CD1c-positive myeloid dendritic cell (primary cell): ENCODE results near the gene TBC1D2.
"Not testable (repeated sequence)": the region's sequence is repeated elsewhere in the genome, so short reads cannot be mapped to it uniquely, and the experiment has no call there.

Experiments
- DNase-seq: peaks from one replicate; pipeline ENCODE4 v3.0.0-alpha.2; 2016; ENCODE audit errors: extremely low spot score

Gene TBC1D2

GRCh38 chr9:98270284-98270683, 14.8 kb upstream of the TBC1D2 start:
- DNase-seq: not testable (repeated sequence)

DNA sequence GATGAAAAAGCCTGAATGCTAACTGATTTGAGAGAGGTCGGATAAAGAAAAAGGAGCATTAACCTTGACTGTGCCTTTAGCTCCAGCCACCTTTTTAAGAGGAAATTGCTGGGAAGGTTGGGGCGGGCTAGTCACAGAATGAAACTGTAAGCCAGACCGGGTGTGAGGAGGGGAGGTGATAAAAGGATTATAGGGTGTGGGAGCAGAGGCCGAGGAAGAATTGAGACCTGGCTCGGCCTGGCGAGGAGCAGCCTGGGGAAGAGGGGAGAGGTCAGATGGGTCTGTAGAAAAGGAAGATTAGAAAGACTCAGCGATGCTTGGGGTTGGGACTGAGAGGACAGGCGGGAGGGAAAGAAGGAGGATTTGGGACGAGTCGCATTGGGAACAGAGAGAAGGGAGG, 14.2 kb upstream of the TBC1D2 start:
- not testable (repeated sequence) for DNase-seq

GRCh38 chr9:98267556-98267955, 12.1 kb upstream of the TBC1D2 start:
- DNase-seq: not testable (repeated sequence)

- no peak for DNase-seq
Measured at GRCh38 chr9:98264516-98264915, 9.1 kb upstream of the TBC1D2 start.

- peak; percentile 87 for DNase-seq
Measured at GRCh38 chr9:98263482-98264357, 8.3 kb upstream of the TBC1D2 start.

DNA sequence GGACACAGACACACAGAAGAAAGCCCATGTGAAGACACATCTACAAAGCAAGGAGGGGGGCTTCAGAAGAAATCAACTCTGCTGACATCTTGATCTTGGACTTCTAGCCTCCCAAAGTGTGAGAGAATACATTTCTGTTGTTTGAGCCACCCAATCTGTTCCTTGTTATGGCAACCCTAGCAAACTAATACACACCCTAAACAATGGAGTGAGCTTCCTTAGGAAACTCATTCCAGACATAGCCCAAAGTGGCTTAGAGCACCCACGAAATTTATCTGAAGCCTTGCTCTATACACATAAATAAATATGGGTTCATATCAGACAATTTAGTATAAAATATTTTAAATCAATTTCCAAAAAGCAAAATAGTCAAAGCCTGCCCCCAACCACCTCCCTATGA, 7.6 kb upstream of the TBC1D2 start:
- DNase-seq: no peak

DNA sequence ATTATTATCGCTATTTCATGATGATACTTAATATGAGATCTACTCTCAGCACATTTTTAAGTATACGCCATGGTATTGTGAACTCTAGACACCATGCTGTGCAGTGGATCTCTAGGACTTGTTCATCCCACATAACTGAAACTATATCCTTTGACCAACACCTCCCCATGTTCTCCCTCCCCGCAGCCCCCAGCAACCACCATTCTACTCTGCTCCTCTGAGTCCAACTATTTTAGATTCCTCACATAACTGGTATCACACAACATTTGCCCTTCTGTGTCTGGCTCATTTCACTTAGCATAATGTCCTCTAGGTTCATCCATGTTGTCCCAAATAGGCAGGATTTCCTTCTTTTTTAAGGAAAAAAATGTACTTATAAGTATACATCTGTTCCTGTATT, 6.6 kb upstream of the TBC1D2 start:
- DNase-seq: no peak

GRCh38 chr9:98260635-98261034, 5.2 kb upstream of the TBC1D2 start:
- no peak for DNase-seq

DNA sequence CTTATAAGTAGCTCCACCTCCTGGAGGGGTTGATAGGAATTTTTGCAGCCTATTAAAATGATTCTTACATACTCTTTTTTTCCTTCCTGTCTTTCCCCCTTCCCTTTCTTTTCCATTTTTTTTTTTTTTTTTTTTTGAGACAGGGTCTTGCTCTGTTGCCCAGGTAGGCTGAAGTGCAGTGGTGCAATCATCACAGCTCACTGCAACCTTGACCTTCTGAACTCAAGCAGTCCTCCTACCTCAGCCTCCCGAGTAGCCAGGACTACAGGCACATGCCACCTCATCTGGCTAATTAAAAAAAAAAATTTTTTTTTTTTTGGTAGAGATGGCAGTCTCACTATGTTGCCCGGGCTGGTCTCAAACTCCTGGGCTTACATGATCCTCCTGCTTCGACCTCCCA, 4.3 kb upstream of the TBC1D2 start:
- no peak for DNase-seq

DNA sequence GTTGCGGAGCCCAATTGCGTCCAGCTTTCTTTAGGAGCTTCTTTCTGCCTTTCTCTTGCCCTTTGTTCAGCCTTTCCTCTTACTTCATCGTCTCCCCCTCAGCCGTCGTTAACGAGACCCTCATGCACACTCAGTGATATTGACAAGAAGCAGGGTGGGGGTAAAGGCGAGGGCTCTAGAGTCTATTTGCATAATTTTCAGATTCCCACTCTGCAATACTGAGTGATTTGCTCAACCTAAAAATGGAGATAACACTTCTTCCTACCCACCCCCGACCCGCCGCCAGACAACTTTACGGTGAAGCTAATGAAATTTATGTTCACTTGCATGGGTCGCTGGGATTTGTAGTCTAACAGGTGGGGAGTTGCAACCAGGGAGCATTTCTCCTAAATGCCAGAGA, 1.3 kb upstream of the TBC1D2 start:
- DNase-seq: peak; percentile 34

GRCh38 chr9:98255061-98255577, 330 bp downstream of the TBC1D2 start:
- DNase-seq: peak; percentile 33

GRCh38 chr9:98254228-98255060, 1.0 kb downstream of the TBC1D2 start:
- no peak for DNase-seq

DNA sequence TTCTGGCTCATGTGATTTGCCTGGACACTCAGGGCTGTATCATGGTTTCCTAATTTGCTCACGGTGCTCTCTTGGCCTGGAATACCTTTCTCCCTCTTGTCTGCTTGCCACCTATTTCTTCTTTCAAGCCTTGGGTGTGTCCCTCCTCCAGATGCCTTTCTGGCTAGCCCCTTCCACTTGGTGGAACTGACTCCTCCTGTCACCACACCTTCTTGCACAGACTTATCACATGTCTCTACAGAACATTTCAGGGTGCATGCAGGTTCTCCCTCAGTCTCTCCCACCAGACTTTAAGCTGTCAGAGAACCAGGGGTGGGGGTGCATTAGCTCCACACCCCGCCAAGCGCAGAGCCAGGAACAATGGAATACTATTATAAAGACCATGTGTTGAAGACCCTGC, 1.9 kb downstream of the TBC1D2 start:
- DNase-seq: no peak

- DNase-seq: peak; percentile 6
Measured at GRCh38 chr9:98251551-98251950, 3.9 kb downstream of the TBC1D2 start.

- no peak for DNase-seq
Measured at GRCh38 chr9:98249771-98250170, 5.7 kb downstream of the TBC1D2 start.

- DNase-seq: peak; percentile 96
Measured at GRCh38 chr9:98248737-98249474, 6.5 kb downstream of the TBC1D2 start.

- peak; percentile 73 for DNase-seq
Measured at GRCh38 chr9:98247831-98248657, 7.4 kb downstream of the TBC1D2 start.

DNA sequence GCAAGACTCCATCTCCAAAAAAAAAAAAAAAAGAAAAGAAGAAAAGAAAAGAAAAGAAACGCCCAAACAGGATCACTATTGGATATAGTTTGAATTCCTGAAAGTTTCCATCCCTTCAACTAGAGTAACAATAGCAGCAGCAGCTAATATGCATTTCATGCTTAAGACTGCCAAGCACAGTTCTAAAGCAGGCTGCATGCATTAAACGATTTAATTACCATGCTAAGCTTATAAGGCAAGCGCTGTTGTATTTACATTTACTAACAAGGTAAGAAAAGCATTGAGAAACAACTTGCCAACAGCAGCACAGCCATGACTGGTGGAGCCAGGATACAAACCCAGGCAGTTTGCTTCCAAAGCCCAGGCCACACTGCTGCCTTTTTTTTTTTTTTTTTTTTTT, 13.0 kb downstream of the TBC1D2 start:
- no peak for DNase-seq

DNA sequence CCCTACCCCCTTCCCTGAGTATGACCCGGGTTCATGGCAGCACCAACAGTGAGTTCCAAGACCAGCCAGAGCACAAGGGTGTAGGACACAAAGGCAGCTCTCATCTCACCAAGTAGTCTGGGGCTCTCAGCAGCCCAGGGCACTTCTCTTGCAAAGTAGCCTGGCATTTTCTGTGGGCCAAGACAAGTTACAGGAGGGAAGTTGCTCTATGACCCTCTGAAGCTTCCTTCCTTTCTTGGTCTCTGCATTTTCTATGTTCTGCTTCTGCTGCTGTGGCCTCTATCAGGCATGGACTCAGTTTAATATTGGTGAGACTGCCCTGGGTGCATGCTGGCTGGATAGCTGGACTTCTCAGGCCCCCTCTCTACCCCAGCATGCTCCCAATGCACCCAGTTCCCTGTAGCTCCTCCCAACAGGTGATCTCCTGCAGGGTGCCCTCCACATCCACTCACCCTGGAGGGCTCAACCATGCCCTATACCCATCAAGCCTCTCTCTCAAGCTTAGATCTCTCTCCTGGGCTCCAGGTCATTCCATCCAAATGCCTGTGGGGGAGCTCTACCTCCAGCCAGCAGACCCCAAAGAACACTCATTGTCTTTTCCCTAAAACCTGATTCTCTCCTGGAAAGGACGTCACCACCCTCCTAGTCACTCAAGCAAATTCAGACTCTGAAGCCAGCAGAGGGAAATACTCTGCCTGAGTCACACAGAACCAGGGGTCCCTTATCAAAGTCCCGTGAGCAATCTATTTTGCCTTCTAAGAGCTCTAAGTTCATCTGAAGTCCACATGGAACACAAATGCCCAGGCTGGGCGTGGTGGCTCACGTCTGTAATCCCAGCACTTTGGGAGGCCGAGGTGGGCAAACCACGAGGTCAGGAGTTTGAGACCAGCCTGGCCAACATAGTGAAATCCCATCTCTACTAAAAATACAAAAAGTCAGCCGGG, 13.8 kb downstream of the TBC1D2 start:
- DNase-seq: peak; percentile 43

GRCh38 chr9:98240475-98240874, 15.0 kb downstream of the TBC1D2 start:
- DNase-seq: peak; percentile 78
